ENCODE results near the gene SFMBT1.

Gene SFMBT1

DNA sequence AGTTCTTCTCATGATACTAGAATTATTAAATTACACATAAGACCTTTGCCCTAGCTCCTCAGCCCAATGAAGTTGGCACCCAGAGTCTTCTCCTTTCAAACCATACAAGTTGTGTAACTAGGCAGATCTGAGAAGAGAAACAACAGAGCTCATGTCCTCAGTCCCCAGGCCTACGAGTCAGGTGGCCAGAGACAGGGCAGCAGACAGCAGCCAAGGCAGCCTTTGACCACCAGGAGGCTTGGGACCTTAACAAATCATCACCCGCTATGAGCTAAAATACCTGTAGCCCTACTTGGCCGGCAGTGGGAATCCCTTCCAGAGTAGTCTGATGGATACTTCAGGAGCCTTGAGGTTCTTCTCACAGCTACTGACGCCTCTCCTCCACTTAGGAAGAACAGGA lies 166.8 kb downstream of the SFMBT1 start:
- Histone ChIP-seq H3K27ac (ENCODE audit: low read depth, low read length) (no peak overlapping the region), H3K36me3 (ENCODE audit: control insufficient read depth, insufficient read depth, low read length) (no peaks in the 10 kb centered on the region), H3K4me3 (ENCODE audit: low read length) (no peak overlapping the region), H3K27me3 (ENCODE audit: control insufficient read depth, insufficient read depth, low read length) (no peaks in the 10 kb centered on the region), H3K4me1 (ENCODE audit: control insufficient read depth, insufficient read depth, low read length) (no peaks in the 10 kb centered on the region), H3K9ac (ENCODE audit: low read length) (no peak overlapping the region)

- H3K27ac ChIP-seq (ENCODE audit: low read depth, low read length), result no peak overlapping the region
- no peaks in the 10 kb centered on the region for H3K27me3 ChIP-seq (ENCODE audit: control insufficient read depth, insufficient read depth, low read length)
- H3K4me3 ChIP-seq (ENCODE audit: low read length), result no peak overlapping the region
- no peaks in the 10 kb centered on the region for H3K36me3 ChIP-seq (ENCODE audit: control insufficient read depth, insufficient read depth, low read length)
- H3K9ac ChIP-seq (ENCODE audit: low read length), result no peak overlapping the region
- no peaks in the 10 kb centered on the region for H3K4me1 ChIP-seq (ENCODE audit: control insufficient read depth, insufficient read depth, low read length)
Measured at GRCh38 chr3:52877085-52877484, 168.8 kb downstream of the SFMBT1 start.

- Histone ChIP-seq H3K4me1 (ENCODE audit: control insufficient read depth, insufficient read depth, low read length) (no peaks in the 10 kb centered on the region), H3K4me3 (ENCODE audit: low read length) (no peak overlapping the region), H3K9ac (ENCODE audit: low read length) (no peak overlapping the region), H3K27ac (ENCODE audit: low read depth, low read length) (no peak overlapping the region), H3K27me3 (ENCODE audit: control insufficient read depth, insufficient read depth, low read length) (no peaks in the 10 kb centered on the region), H3K36me3 (ENCODE audit: control insufficient read depth, insufficient read depth, low read length) (no peaks in the 10 kb centered on the region)
Measured at GRCh38 chr3:52874864-52875587, 170.8 kb downstream of the SFMBT1 start.

DNA sequence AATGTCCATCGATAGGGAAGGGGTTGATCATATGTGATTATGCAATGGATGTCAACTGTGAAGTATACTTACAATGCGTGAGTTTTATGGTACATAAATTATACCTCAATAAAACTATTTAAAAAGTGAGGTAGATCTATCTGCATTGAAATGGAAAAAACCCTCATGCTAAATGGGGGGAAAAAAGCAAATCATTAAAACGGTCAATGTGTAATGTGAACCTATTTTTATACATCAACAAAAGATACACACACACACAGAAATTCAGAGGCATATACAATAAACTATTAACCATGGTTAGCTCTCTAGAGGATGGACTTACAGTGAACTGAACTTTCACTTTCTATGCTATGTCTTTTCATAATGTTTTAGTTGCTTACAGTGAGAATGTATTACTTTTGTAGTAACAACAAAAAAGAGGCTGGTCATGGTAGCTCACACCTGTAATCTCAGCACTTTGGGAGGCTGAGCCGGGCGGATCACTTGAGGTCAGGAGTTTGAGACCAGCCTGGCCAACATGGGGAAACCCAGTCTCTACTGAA lies 171.6 kb downstream of the SFMBT1 start:
- no peak overlapping the region for H3K4me3 ChIP-seq (ENCODE audit: low read length)
- H3K27ac ChIP-seq (ENCODE audit: low read depth, low read length), result no peak overlapping the region

DNA sequence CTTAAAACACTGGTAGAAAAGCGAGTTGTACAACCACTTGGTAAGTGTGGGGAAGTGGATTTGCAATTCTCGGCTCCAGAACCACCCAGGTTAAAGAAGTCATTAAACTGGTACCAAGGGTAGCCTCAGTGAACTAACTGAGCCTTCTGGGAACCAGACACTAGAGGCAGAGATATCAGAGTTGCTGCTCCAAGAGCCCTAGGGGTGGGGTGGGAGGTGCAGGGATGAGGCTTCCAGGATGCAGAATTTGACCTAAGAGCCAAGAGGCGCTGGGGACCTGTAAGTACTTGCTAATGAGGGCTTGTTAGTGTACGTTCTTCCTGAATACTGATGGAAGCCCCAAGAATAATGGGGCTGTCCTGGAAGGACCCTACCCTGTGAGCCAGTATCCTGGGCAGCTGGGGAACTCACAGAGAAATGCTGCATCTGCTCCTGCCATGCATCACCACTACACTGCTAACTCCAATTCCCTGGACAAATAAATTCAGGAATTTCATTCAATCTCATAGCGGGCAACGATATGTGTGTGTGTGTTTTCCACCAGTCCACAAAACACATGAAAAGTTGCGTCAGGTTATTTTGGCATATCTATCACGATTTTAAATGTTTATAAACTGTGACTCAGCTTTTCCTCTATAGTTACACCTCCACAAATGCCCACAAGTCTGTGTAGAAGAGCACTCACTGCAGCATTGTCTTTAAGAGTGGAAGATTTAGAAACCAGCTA lies 172.3 kb downstream of the SFMBT1 start:
- H3K4me3 ChIP-seq (ENCODE audit: low read length), result no peak overlapping the region
- no peaks in the 10 kb centered on the region for H3K4me1 ChIP-seq (ENCODE audit: control insufficient read depth, insufficient read depth, low read length)
- H3K27me3 ChIP-seq (ENCODE audit: control insufficient read depth, insufficient read depth, low read length), result no peaks in the 10 kb centered on the region
- no peak overlapping the region for H3K27ac ChIP-seq (ENCODE audit: low read depth, low read length)
- H3K36me3 ChIP-seq (ENCODE audit: control insufficient read depth, insufficient read depth, low read length), result no peaks in the 10 kb centered on the region
- no peak overlapping the region for H3K9ac ChIP-seq (ENCODE audit: low read length)

More for the DNA sequence above, 171.6 kb downstream of the SFMBT1 start:
- Histone ChIP-seq H3K9ac (ENCODE audit: low read length) (no peak overlapping the region), H3K27me3 (ENCODE audit: control insufficient read depth, insufficient read depth, low read length) (no peaks in the 10 kb centered on the region), H3K36me3 (ENCODE audit: control insufficient read depth, insufficient read depth, low read length) (no peaks in the 10 kb centered on the region), H3K4me1 (ENCODE audit: control insufficient read depth, insufficient read depth, low read length) (no peaks in the 10 kb centered on the region)

GRCh38 chr3:52872245-52872644 lies 173.6 kb downstream of the SFMBT1 start:
- no peaks in the 10 kb centered on the region for H3K27me3 ChIP-seq (ENCODE audit: control insufficient read depth, insufficient read depth, low read length)
- H3K36me3 ChIP-seq (ENCODE audit: control insufficient read depth, insufficient read depth, low read length), result no peaks in the 10 kb centered on the region
- no peaks in the 10 kb centered on the region for H3K4me1 ChIP-seq (ENCODE audit: control insufficient read depth, insufficient read depth, low read length)
- H3K27ac ChIP-seq (ENCODE audit: low read depth, low read length), result no peak overlapping the region
- no peak overlapping the region for H3K9ac ChIP-seq (ENCODE audit: low read length)
- no peak overlapping the region for H3K4me3 ChIP-seq (ENCODE audit: low read length)

DNA sequence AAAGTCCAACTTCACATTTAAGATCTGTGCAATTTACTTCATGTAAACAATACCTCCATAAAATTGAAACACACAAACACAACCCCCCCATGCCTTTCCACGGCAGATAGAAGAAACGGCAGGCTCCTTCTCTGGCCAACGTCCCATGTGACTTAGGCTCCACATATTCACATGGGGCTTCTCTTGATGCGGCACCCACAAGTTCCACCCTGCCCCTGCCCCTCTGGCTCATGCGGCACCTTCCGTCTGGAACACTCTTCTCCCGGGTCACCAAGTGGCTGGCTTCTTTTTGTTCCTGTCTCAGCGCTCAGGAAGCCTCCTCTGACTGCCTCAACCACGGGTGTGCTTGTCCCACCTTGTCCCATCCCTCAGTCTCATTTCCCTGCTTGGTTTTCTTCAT lies 174.1 kb downstream of the SFMBT1 start:
- no peak overlapping the region for H3K27ac ChIP-seq (ENCODE audit: low read depth, low read length)
- H3K4me1 ChIP-seq (ENCODE audit: control insufficient read depth, insufficient read depth, low read length), result no peaks in the 10 kb centered on the region
- H3K9ac ChIP-seq (ENCODE audit: low read length), result no peak overlapping the region
- H3K4me3 ChIP-seq (ENCODE audit: low read length), result no peak overlapping the region
- H3K27me3 ChIP-seq (ENCODE audit: control insufficient read depth, insufficient read depth, low read length), result no peaks in the 10 kb centered on the region
- no peaks in the 10 kb centered on the region for H3K36me3 ChIP-seq (ENCODE audit: control insufficient read depth, insufficient read depth, low read length)

- no peaks in the 10 kb centered on the region for H3K27me3 ChIP-seq (ENCODE audit: control insufficient read depth, insufficient read depth, low read length)
- no peak overlapping the region for H3K9ac ChIP-seq (ENCODE audit: low read length)
- no peaks in the 10 kb centered on the region for H3K36me3 ChIP-seq (ENCODE audit: control insufficient read depth, insufficient read depth, low read length)
- no peak overlapping the region for H3K27ac ChIP-seq (ENCODE audit: low read depth, low read length)
- H3K4me3 ChIP-seq (ENCODE audit: low read length), result no peak overlapping the region
- no peaks in the 10 kb centered on the region for H3K4me1 ChIP-seq (ENCODE audit: control insufficient read depth, insufficient read depth, low read length)
Measured at GRCh38 chr3:52870471-52870870, 175.4 kb downstream of the SFMBT1 start.

DNA sequence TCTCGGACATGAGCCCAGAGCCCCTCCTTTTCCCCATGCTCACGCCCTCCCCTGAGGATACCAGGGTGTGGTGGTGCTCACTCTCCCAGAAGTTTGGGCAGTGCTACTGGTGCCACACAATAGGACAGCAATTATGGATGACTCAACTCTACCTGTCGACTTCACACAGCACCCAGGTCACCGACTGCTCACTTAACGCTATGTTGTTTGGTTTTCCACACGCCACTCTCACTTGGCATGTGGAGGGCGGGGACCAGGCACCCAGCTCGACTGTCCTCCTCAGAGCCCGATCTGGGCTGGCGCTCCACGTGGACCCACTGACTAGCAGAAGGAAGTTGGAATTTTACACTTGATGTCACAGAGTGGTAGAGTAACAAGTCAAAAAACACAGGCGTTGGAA lies 179.4 kb downstream of the SFMBT1 start:
- no peak overlapping the region for H3K4me3 ChIP-seq (ENCODE audit: low read length)

GRCh38 chr3:52865994-52866393 lies 179.9 kb downstream of the SFMBT1 start:
- H3K27me3 ChIP-seq (ENCODE audit: control insufficient read depth, insufficient read depth, low read length), result no peaks in the 10 kb centered on the region
- no peak overlapping the region for H3K27ac ChIP-seq (ENCODE audit: low read depth, low read length)
- H3K9ac ChIP-seq (ENCODE audit: low read length), result no peak overlapping the region
- no peaks in the 10 kb centered on the region for H3K4me1 ChIP-seq (ENCODE audit: control insufficient read depth, insufficient read depth, low read length)
- no peak overlapping the region for H3K4me3 ChIP-seq (ENCODE audit: low read length)
- H3K36me3 ChIP-seq (ENCODE audit: control insufficient read depth, insufficient read depth, low read length), result no peaks in the 10 kb centered on the region

More for the DNA sequence above, 179.4 kb downstream of the SFMBT1 start:
- H3K27me3 ChIP-seq (ENCODE audit: control insufficient read depth, insufficient read depth, low read length), result no peaks in the 10 kb centered on the region
- H3K4me1 ChIP-seq (ENCODE audit: control insufficient read depth, insufficient read depth, low read length), result no peaks in the 10 kb centered on the region
- no peaks in the 10 kb centered on the region for H3K36me3 ChIP-seq (ENCODE audit: control insufficient read depth, insufficient read depth, low read length)
- H3K9ac ChIP-seq (ENCODE audit: low read length), result no peak overlapping the region
- H3K27ac ChIP-seq (ENCODE audit: low read depth, low read length), result no peak overlapping the region

DNA sequence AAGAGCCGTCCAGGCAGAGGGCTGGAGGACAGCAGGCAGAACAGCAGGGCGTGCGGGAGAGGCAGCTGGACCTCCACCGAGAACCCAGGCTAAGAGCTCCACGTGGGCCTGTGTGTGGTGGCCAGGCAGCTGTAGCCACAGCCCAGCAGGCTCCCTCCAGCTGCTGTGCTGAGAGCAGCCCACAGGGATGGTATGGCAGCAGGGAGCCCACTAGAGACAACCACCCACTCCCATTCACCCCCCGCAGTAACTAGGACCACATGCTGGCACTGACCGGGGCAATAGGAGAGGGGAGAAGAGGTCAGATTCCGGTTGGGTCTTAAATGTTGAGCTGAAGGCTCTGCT lies 185.5 kb downstream of the SFMBT1 start:
- H3K9ac ChIP-seq (ENCODE audit: low read length), result no peak overlapping the region
- no peak overlapping the region for H3K27ac ChIP-seq (ENCODE audit: low read depth, low read length)
- H3K36me3 ChIP-seq (ENCODE audit: control insufficient read depth, insufficient read depth, low read length), result no peaks in the 10 kb centered on the region
- H3K4me3 ChIP-seq (ENCODE audit: low read length), result no peak overlapping the region
- H3K27me3 ChIP-seq (ENCODE audit: control insufficient read depth, insufficient read depth, low read length), result no peaks in the 10 kb centered on the region
- H3K4me1 ChIP-seq (ENCODE audit: control insufficient read depth, insufficient read depth, low read length), result no peaks in the 10 kb centered on the region

- Histone ChIP-seq H3K27ac (ENCODE audit: low read depth, low read length) (no peak overlapping the region), H3K9ac (ENCODE audit: low read length) (no peak overlapping the region), H3K4me1 (ENCODE audit: control insufficient read depth, insufficient read depth, low read length) (no peaks in the 10 kb centered on the region), H3K4me3 (ENCODE audit: low read length) (no peak overlapping the region), H3K36me3 (ENCODE audit: control insufficient read depth, insufficient read depth, low read length) (no peaks in the 10 kb centered on the region), H3K27me3 (ENCODE audit: control insufficient read depth, insufficient read depth, low read length) (no peaks in the 10 kb centered on the region)
Measured at GRCh38 chr3:52859686-52860423, 186.0 kb downstream of the SFMBT1 start.

Data from rectal smooth muscle tissue (tissue), 1 donor.